Activated CD4-positive, alpha-beta T cell treated with anti-CD3 and anti-CD28 coated beads for 48 hours (primary cell): ENCODE results near the gene CACNG4.

Experiments
- DNase-seq: peaks from one replicate; pipeline ENCODE4 v3.0.0-alpha.2; 2020

CACNG4 gene

GRCh38 chr17:66944351-66945146, 20.0 kb upstream of the CACNG4 start:
- DNase-seq = no peak

- DNase-seq = no peak
Observed at GRCh38 chr17:66945147-66945835, 19.2 kb upstream of the CACNG4 start.

GRCh38 chr17:66946251-66946650, 18.3 kb upstream of the CACNG4 start:
- DNase-seq = no peak

DNA sequence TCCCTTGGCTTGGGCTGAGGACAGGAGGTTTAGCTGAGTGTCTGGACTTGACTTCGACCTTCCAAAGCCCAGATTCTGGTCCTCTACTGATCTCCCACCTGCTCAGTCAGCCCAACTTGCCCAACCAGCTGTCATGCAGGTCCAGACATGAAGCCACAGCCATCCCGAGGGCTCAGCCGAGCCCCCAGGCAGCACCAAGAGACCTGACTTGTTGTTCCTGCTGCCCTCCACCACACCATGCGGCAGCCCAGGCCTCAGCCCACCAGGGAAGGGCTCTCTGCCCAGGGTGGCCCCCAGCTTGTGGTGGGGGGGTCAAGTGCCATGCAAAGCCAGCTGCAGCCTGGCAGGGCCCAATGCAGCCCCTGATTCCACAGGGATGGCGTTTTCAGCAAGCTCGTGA, 17.2 kb upstream of the CACNG4 start:
- no peak for DNase-seq

GRCh38 chr17:66948061-66948750, 16.3 kb upstream of the CACNG4 start:
- no peak for DNase-seq

GRCh38 chr17:66949501-66949900, 15.0 kb upstream of the CACNG4 start:
- DNase-seq = no peak

- DNase-seq = no peak
Observed at GRCh38 chr17:66950325-66950724, 14.2 kb upstream of the CACNG4 start.

DNA sequence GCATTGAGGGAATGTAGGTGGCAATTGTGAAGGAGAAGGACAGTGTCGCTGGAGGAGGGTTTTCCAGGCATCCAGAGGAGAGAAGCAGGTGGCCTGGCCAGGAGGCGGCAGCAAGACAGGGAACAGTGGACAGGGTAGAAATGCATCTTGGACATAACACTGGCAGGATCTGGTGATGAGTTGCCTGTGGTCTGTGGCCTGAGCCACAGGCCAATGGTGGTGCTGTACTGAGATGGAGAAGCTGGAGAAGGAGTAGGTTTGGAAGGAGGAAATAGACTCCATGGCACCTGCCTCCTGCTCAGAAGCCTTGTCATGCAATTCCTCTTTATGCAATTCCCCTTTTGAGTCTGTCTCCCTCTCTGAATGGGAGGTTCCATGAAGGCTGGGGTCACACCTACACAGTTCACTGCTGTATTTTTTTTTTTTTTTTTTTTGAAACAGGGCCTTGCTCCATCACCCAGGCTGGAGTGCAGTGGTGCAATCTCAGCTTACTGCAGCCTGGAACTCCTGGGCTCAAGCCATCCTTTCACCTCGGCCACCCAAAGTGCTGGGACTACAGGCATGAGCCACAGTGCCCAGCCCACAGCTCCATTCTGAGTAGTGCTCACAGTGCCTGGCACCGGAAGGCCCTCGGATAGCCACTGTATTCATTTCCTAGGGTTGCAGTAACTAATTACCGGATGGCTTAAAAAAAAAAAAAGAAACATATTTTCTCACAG, 13.5 kb upstream of the CACNG4 start:
- DNase-seq = no peak

DNA sequence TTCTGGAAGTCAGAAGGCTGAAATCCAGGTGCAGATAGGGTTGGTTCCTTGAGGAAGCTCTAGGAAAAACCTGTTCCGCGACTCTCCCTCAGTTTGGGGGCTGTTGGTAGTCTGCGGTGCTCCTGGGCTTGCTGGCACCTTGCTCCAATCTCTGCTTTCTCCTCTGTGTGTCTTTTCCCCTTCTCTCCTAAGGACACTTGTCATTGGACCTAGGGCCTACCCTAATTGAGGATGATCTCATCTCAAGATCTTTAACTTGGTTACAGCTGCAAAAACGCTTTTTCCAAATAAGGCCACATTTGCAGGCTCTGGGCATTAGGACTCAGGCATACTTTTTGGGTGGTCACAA, 12.9 kb upstream of the CACNG4 start:
- no peak for DNase-seq

DNA sequence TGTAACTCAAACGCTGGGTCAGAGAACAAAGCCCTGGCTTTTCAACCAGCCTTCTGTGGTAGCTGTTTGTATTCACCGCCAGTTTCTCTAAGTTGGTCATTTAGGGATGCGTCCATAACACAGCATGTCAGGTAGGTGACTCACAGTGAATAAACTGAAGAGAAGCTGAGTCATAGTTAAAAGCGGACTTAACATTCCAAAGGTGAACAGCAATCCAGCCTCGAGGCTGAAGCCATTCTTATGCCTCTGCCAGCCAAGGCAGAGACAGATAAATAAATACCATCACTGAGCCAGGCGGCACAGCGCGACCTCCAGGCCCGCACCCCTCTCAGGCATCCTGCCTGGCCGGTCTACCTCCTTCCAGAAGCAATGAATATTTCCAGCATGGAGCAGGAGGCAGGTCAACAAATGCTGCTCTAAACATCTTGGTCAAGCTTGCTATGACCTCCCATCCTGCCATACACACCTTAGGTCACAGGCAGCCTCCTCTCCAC, 12.4 kb upstream of the CACNG4 start:
- DNase-seq = no peak

DNA sequence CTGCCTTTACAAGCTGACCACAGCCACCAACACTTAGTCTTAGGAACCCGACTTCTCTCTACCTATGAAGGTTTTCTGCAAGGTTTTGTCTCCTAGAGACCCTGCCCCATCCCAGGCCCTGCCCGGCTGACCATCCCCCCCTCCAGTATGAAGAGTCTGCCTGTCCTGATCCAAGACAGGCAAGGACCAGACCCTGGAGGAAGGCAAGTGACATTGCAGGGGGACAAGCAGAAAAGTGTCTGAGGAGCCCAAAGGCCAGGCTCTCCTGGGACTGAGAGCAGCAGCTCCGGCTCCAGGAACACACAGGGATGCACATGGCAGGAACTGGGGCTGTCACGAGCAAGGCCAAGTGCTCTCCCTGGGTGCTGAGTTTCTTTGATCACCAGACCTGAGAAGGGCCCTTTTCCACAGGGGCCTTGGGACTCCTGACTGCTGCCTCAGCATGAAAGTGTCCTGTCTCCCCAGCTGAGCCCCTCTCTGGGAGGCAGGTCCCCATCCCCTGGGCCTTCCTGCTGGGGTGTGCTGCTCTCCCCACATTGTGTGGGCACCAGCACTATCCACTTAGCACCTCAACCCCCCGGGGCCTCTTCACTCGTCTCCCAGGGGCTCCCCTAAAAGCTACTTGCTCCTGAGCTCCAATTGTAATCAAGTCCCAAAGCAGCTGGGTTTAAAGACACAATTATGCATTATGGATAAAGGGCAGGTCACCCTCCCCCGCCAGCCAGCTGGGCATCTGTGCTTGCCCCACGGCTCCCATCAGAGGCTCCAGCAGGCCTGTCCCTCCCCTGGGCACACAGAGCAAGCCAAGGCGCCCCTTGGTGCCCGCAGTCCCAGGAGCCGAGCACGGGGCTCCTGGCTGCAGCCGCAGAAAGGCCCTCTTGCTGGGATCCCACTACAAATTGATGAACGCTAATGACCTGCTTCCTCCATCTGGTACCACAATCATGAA, 11.6 kb upstream of the CACNG4 start:
- no peak for DNase-seq

GRCh38 chr17:66953630-66954020, 10.9 kb upstream of the CACNG4 start:
- DNase-seq = no peak

DNA sequence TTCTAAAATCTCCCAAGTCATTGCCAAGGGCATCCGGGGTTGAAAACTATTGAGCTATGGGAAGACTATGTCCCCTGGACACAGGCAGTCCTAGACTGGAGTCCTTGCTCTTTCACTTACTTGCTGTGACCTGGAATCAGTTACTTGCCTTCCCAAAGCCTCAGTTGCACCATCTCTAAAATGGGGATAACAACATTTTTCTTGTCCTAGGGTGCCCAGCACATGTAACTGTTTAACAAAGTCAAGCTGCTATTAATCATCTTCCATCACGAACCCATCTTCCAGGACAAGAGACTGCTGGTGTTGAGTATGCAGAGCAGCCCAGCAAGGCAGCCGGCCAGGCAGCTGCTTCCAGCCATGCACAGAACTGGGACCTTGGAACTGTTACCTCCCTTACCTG, 9.9 kb upstream of the CACNG4 start:
- no peak for DNase-seq

- no peak for DNase-seq
Observed at GRCh38 chr17:66955821-66956220, 8.7 kb upstream of the CACNG4 start.

DNA sequence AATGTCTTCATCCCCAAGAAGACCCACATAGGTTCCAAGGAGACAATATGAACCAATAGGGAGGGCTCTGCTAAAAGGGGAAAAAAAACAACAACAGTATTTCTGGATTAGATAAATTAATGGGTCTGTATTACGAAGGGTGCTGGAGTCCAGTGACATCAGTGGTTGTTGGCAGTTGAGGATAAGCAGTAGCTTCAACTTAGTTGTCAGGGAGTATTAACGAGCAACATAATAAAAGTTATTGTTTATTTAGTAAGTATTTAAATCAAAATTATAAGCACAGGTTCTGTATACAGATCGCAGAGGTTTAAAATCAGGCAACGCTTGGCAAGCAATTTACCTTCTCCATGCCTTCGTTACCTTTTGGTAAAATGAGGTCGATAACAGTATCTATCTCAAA, 7.6 kb upstream of the CACNG4 start:
- DNase-seq = no peak

- no peak for DNase-seq
Observed at GRCh38 chr17:66957343-66957742, 7.2 kb upstream of the CACNG4 start.

- no peak for DNase-seq
Observed at GRCh38 chr17:66957951-66958579, 6.4 kb upstream of the CACNG4 start.

- DNase-seq = no peak
Observed at GRCh38 chr17:66959641-66960375, 4.7 kb upstream of the CACNG4 start.

- no peak for DNase-seq
Observed at GRCh38 chr17:66960613-66961012, 3.9 kb upstream of the CACNG4 start.

DNA sequence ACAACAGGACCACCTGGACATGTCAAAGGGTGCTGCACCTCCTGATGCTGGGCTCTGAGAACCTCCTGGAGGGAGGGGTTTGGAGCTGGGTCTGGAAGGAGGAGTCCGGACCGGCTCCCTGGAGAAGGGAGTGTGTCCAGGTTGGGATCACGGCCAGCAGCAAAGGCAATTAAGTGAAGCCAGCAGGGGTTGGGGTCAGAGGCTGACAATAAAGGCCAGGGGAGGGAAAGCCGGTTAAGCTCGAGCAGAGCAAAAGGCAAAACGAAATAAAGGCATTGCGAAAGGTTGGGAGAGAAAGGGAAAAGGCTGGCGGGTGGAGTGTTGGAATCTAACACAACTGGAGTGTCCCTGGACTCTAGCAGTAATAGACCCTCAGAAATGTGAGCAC, 992 bp upstream of the CACNG4 start:
- no peak for DNase-seq
